Measurements from ENCODE around the gene CA10. TPM values are rescaled to one million over a fixed set of nuclear protein-coding genes. Genes with fewer than 3 reads are reported as not detected.

Gene CA10
- total RNA-seq, 2 experiments from 2014 or later = not detected

GRCh38 chr17:52147872-52148271 is 10.6 kb downstream of the CA10 start:
- no peak overlapping the region for H3K27ac Mint-ChIP-seq
- H3K4me1 Mint-ChIP-seq (ENCODE audit: low read depth) = no peaks in the 10 kb centered on the region
- no peaks in the 10 kb centered on the region for H3K9me3 Mint-ChIP-seq
- no peak for TF ChIP-seq CTCF (IDR thresholded peaks at IDR 0.05)
- ChIA-PET POLR2A (no interaction called here), CTCF (no interaction called here)
- Histone ChIP-seq H3K4me1 (ENCODE audit: insufficient read depth, low read length) (no peaks in the 10 kb centered on the region), H3K27ac (ENCODE audit: low read depth in 1 of 2, low read length in 2 of 2) (no peak overlapping the region), H3K4me3 (ENCODE audit: low read length) (no peak overlapping the region), H3K27me3 (ENCODE audit: control insufficient read depth in 1 of 2, insufficient read depth in 2 of 2, low read length in 2 of 2) (no peaks in the 10 kb centered on the region), H3K9me3 (ENCODE audit: control insufficient read depth in 1 of 2, insufficient read depth in 1 of 2, low read length in 2 of 2) (no peaks in the 10 kb centered on the region), H3K36me3 (ENCODE audit: insufficient read depth, low read length) (no peaks in the 10 kb centered on the region)
- DNase-seq = no peak
- peaks cover 4% of the 10 kb centered on the region for H3K27me3 Mint-ChIP-seq
- ATAC-seq (ENCODE audit: poor library complexity) = no peak
- no peaks in the 10 kb centered on the region for H3K36me3 Mint-ChIP-seq (ENCODE audit: low read depth)
- intact Hi-C loops (cut with DNase I, micrococcal nuclease) = no loop called here
- no peak overlapping the region for H3K4me3 Mint-ChIP-seq

DNA sequence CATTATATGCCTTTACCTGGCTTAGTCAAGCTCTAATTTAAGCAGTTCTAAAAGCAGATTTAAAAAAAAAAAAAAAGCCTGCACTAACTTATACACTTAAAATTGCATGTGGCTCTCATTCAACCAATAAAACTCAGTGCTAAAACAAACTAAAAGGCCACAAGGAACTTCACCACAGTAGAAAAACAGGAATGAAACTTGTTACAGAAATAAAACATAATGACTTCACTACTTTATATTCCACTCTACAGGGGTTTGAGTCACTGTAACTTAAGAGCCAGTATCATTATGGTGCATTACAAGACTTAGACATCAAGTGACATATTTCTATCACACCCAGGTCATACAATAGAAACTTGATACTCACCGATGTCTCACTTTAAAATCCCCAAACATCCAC is 11.1 kb downstream of the CA10 start:
- no peaks in the 10 kb centered on the region for H3K4me1 ChIP-seq (ENCODE audit: insufficient read depth, low read length)
- ATAC-seq (ENCODE audit: poor library complexity) (no peak), DNase-seq (no peak)
- no peaks in the 10 kb centered on the region for H3K9me3 ChIP-seq (ENCODE audit: control insufficient read depth in 1 of 2, insufficient read depth in 1 of 2, low read length in 2 of 2)
- Mint-ChIP-seq H3K27ac (no peak overlapping the region), H3K4me3 (no peak overlapping the region), H3K4me1 (ENCODE audit: low read depth) (no peaks in the 10 kb centered on the region), H3K27me3 (peaks cover 4% of the 10 kb centered on the region), H3K9me3 (no peaks in the 10 kb centered on the region), H3K36me3 (ENCODE audit: low read depth) (no peaks in the 10 kb centered on the region)
- H3K27me3 ChIP-seq (ENCODE audit: control insufficient read depth in 1 of 2, insufficient read depth in 2 of 2, low read length in 2 of 2) = no peaks in the 10 kb centered on the region
- H3K36me3 ChIP-seq (ENCODE audit: insufficient read depth, low read length) = no peaks in the 10 kb centered on the region
- TF ChIP-seq CTCF (IDR thresholded peaks at IDR 0.05) = no peak
- no peak overlapping the region for H3K27ac ChIP-seq (ENCODE audit: low read depth in 1 of 2, low read length in 2 of 2)
- ChIA-PET POLR2A (no interaction called here), CTCF (no interaction called here)
- intact Hi-C loops (cut with DNase I, micrococcal nuclease) = no loop called here
- H3K4me3 ChIP-seq (ENCODE audit: low read length) = no peak overlapping the region

DNA sequence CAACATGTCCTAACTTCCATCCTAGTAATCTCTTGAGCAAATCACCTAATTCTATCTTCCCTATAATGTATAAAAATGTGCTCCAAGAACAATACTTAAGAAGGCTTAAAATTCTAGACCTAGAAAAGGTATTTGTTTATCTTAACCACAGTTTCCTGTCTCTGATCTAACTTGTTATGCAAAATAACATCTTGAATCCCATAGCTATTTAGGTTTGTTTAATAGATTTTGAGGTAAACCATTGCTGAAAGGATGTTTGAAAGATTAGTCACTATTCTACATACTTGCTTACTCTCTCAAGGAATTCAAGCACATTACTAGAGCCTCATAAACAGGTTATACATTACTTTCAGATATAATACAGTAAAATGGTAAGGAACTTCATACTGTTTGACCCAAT is 13.0 kb downstream of the CA10 start:
- no peaks in the 10 kb centered on the region for H3K9me3 Mint-ChIP-seq
- intact Hi-C loops (cut with DNase I, micrococcal nuclease) = no loop called here
- Histone ChIP-seq H3K27ac (ENCODE audit: low read depth in 1 of 2, low read length in 2 of 2) (no peak overlapping the region), H3K4me3 (ENCODE audit: low read length) (no peak overlapping the region), H3K27me3 (ENCODE audit: control insufficient read depth in 1 of 2, insufficient read depth in 2 of 2, low read length in 2 of 2) (no peaks in the 10 kb centered on the region), H3K36me3 (ENCODE audit: insufficient read depth, low read length) (no peaks in the 10 kb centered on the region), H3K4me1 (ENCODE audit: insufficient read depth, low read length) (no peaks in the 10 kb centered on the region), H3K9me3 (ENCODE audit: control insufficient read depth in 1 of 2, insufficient read depth in 1 of 2, low read length in 2 of 2) (no peaks in the 10 kb centered on the region)
- ATAC-seq (ENCODE audit: poor library complexity) (no peak), DNase-seq (no peak)
- TF ChIP-seq CTCF (IDR thresholded peaks at IDR 0.05) = no peak
- ChIA-PET CTCF (no interaction called here), POLR2A (no interaction called here)
- no peak overlapping the region for H3K4me3 Mint-ChIP-seq
- H3K27ac Mint-ChIP-seq = no peak overlapping the region
- no peaks in the 10 kb centered on the region for H3K4me1 Mint-ChIP-seq (ENCODE audit: low read depth)
- H3K27me3 Mint-ChIP-seq = peaks cover 10% of the 10 kb centered on the region
- H3K36me3 Mint-ChIP-seq (ENCODE audit: low read depth) = no peaks in the 10 kb centered on the region
